VCaP (cell line): ENCODE data around the gene SOX5.

Experiments
- H3K27ac ChIP-seq: fragments of 450-650 bp; 2 replicates; pipeline ENCODE4 v1.5.1; 2017
- TF ChIP-seq, protein P1 (sequence below): fragments of 450-650 bp; conservative IDR thresholded peaks from 2 replicates; pipeline ENCODE4 v1.5.1; 2017; ENCODE audit warnings: mild to moderate bottlenecking, moderate library complexity

SOX5 gene

DNA sequence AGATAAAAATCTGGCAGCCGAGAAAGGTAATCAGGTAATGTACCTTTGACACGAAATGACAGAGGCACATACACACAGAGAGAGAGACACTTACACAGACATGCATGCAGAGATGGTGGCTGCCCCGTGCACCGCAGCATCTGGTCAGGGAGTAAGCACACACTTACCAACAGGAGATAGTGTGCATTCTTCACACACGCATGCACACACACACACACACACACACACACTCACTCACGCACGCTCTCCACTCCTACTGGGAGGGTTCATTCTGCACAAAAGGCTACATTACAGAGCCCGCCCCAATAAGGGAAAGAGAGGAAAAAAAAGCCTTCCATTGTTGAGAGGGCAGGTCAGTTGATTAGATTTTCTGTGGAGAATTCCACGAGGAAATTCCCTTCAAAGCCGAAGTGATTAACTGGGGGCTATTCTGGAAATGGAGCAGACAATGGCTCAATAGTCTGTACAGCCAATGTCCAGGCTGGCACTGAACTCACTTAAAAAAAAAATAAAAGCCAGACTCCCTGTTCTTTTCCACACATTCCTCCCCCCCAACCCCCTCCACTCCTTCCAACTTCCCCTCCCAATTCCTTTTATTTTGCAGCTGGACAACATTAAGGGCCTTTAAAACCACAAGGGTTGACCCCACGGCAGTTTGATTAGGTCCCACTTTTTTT, 1.4 kb upstream of the SOX5 start:
- H3K27ac ChIP-seq: no peak overlapping the region
- TF ChIP-seq, protein P1, sequence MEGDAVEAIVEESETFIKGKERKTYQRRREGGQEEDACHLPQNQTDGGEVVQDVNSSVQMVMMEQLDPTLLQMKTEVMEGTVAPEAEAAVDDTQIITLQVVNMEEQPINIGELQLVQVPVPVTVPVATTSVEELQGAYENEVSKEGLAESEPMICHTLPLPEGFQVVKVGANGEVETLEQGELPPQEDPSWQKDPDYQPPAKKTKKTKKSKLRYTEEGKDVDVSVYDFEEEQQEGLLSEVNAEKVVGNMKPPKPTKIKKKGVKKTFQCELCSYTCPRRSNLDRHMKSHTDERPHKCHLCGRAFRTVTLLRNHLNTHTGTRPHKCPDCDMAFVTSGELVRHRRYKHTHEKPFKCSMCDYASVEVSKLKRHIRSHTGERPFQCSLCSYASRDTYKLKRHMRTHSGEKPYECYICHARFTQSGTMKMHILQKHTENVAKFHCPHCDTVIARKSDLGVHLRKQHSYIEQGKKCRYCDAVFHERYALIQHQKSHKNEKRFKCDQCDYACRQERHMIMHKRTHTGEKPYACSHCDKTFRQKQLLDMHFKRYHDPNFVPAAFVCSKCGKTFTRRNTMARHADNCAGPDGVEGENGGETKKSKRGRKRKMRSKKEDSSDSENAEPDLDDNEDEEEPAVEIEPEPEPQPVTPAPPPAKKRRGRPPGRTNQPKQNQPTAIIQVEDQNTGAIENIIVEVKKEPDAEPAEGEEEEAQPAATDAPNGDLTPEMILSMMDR: no peak

- H3K27ac ChIP-seq: no peak overlapping the region
- TF ChIP-seq, protein P1: 0 out of 2 replicates have a peak, but pooled peaks have one; percentile 10
Measured at GRCh38 chr12:23950210-23950774, 822 bp upstream of the SOX5 start.

DNA sequence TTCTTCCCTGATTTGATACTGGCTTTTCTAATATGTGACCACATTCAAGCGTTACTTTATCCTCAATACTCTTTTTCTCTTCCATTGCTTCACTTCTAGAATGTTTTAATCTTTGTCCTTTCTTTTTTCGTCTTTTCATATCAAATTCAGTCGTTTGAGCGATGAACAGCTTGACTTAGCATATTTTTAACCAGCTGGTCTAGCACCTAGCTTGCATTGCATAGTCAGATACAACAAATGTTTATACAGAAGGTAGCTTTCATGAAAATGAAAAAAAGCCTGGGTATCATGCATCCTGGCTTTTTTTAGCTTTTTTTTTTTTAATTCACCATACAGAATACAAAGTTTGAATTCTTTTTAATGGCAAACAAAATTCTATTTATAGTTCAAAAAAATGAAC, 1.2 kb downstream of the SOX5 start:
- H3K27ac ChIP-seq: no peak overlapping the region

GRCh38 chr12:23947395-23947794, 2.1 kb downstream of the SOX5 start:
- TF ChIP-seq, protein P1: 0 out of 2 replicates have a peak, but pooled peaks have one; percentile 10
- H3K27ac ChIP-seq: no peak overlapping the region

More for the DNA sequence above, 1.2 kb downstream of the SOX5 start:
- TF ChIP-seq, protein P1: no peak

GRCh38 chr12:23945249-23945648, 4.2 kb downstream of the SOX5 start:
- no peak overlapping the region for H3K27ac ChIP-seq
- TF ChIP-seq, protein P1: no peak

DNA sequence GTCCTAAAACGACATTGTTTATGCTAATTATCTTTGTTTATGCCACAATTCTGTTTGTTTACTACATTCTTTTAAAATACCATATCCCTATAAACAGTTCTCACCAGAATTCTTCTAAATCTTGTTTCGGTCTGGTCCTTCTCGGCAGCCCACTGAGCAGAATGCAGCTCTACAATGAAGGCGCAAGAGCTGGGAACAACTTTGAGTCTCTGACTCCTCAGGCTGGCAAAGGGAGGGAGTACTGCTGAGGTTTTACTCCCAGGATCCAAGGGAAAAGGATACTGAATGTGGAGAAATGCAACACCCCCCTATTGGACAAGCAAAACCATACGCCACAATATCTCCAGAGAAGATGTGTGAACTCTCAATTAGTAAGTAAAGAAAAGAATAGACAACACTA, 5.4 kb downstream of the SOX5 start:
- no peak overlapping the region for H3K27ac ChIP-seq
- TF ChIP-seq, protein P1: no peak

DNA sequence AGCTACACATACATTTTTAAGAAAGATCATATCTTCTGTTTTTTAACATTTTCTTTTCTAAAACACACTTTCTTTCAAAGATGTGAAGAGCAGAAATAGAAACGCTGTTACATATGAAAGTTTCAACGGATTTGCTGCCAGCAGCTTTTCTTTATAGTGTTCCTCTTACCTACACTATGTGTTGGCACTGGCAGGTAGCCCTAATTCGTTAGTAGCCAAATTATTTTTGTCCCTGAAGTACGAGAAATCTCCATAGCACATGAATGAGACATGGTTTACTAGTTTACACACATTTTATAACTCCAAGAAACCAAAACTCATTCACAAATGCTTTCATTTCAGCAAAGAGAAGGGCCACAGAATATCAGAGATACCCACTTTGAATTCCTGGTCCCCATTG, 6.6 kb downstream of the SOX5 start:
- TF ChIP-seq, protein P1: no peak
- H3K27ac ChIP-seq: no peak overlapping the region
